ENCODE measurements around the gene GJB3. TPM values are rescaled to one million over a fixed set of nuclear protein-coding genes. Genes with fewer than 3 reads are reported as not detected.

GJB3 gene
- total RNA-seq, 1 experiment from 2014 or later = 23.1 TPM

DNA sequence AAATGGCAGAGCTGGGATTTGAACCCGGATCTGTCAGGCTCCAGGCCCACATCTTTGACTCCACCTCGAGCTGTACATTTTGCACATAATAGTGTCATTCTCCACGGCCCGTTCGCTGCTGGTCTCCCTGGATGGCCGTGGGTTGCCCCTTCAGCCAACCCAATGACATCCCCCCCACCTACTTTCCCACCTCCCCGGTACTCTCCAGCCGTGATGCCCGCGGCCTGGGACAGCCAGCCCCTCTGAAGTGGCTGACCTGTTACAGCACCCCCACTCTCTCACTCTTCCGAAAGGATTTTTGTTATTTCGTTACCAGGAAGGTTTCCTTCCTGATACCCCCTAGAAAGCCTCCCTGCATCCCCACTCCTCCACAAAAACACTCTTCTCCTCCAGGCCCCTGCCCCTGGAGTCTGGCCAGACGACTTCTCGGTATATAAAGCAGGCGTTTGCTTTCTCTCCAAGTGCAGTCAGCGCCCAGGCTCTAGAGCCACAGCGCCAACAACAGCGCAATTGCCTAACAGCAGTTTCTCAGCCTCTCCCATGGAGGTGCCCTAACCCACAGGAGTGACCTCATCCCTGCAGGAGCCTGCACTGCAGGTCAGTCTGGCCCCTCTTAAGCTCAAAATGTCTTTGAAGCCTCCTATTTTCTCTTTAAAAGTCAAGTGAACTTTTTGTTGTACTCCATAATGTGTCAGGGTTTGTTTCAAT lies 40.7 kb upstream of the GJB3 start:
- no TSS peak for BruUV-seq (replicated peaks)
- CTCF ChIA-PET = no interaction called here
- peaks cover 15% of the 10 kb centered on the region for H3K4me1 Mint-ChIP-seq (ENCODE audit: low read depth, unreplicated experiment)

DNA sequence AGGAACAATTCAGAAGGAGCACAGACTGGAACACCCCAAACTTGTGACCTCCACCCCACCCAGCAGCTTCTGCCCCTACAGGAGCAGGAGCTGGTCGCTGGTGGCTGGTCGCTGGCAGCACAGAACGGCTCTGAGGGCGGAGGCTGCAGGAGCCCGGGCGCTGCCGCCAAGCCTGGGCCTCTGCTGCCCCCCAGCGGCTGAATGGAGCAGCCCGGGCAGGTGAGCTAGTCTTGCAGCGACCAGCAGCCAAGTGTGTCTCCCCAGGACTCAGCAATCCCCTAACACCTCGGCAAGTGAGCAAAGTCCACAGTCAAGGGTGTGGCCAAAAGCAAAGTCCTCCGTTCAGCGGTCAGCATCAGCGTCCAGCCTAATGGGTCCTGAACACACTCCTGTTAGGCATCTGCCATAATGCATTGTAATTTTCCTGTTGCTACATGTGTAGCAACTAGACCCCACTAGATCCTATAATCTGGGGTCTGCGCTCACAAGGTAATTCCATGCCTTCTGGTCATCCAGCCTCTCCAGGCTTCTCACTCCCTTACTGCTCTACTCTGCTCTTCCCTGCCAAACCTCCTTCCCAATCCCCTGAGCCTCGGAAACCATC lies 38.2 kb upstream of the GJB3 start:
- no peaks in the 10 kb centered on the region for H3K9me3 Mint-ChIP-seq (ENCODE audit: low read depth, unreplicated experiment)
- TF ChIP-seq CTCF (IDR thresholded peaks at IDR 0.05; ENCODE audit: unreplicated experiment) = peak; percentile 94
- peaks cover 15% of the 10 kb centered on the region for H3K4me1 Mint-ChIP-seq (ENCODE audit: low read depth, unreplicated experiment)
- H3K27ac Mint-ChIP-seq (ENCODE audit: unreplicated experiment) = no peak overlapping the region
- H3K4me3 Mint-ChIP-seq (ENCODE audit: low read depth, unreplicated experiment) = no peak overlapping the region
- no TSS peak for BruUV-seq (replicated peaks)
- H3K27me3 Mint-ChIP-seq (ENCODE audit: unreplicated experiment) = no peaks in the 10 kb centered on the region
- DNase-seq = peak; percentile 95
- CTCF ChIA-PET = interaction anchor here (0.6 to 2.1 kb wide), 19 partner anchors 8 to 1007 kb away, joined by 3 to 10 read pairs (median 5); partner anchors contain the start of gene SMIM12
- H3K36me3 Mint-ChIP-seq (ENCODE audit: insufficient read depth, unreplicated experiment) = no peaks in the 10 kb centered on the region
- intact Hi-C loops (cut with micrococcal nuclease; ENCODE audit: unreplicated experiment) = loop anchor here (1.0 to 5.0 kb wide), 6 partner anchors 60 to 1110 kb away; no protein-coding TSS in a partner anchor

More for the DNA sequence above, 40.7 kb upstream of the GJB3 start:
- intact Hi-C loops (cut with micrococcal nuclease; ENCODE audit: unreplicated experiment) = loop anchor here (5.0 kb wide), 4 partner anchors 58 to 1108 kb away; no protein-coding TSS in a partner anchor
- TF ChIP-seq CTCF (IDR thresholded peaks at IDR 0.05; ENCODE audit: unreplicated experiment) = no peak
- Mint-ChIP-seq H3K27ac (ENCODE audit: unreplicated experiment) (no peak overlapping the region), H3K4me3 (ENCODE audit: low read depth, unreplicated experiment) (no peak overlapping the region), H3K9me3 (ENCODE audit: low read depth, unreplicated experiment) (no peaks in the 10 kb centered on the region), H3K36me3 (ENCODE audit: insufficient read depth, unreplicated experiment) (no peaks in the 10 kb centered on the region), H3K27me3 (ENCODE audit: unreplicated experiment) (peaks cover 22% of the 10 kb centered on the region)
- no peak for DNase-seq

DNA sequence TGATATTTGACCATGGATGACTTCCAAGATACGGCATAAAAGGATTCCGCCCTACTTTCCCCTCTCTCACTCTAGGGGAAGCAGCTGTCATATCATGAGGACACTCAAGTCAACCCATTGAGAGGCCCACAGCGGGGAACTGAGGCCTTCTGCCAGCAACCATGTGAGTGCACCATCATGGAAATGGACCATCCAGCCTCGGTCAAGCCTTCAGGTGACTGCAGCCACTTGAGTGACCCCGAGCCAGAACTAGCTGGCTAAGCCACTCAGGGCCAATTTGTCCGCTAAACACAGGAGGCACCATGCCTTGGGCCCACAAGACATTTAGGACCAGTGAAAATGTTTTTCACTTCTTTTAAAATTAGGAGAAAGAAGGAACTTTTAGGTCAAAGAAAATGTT lies 37.2 kb upstream of the GJB3 start:
- BruUV-seq (replicated peaks) = no TSS peak
- DNase-seq = no peak
- H3K4me3 Mint-ChIP-seq (ENCODE audit: low read depth, unreplicated experiment) = no peak overlapping the region
- no peaks in the 10 kb centered on the region for H3K27me3 Mint-ChIP-seq (ENCODE audit: unreplicated experiment)
- intact Hi-C loops (cut with micrococcal nuclease; ENCODE audit: unreplicated experiment) = loop anchor here (2.0 to 5.0 kb wide), 5 partner anchors 61 to 1111 kb away; no protein-coding TSS in a partner anchor
- TF ChIP-seq CTCF (IDR thresholded peaks at IDR 0.05; ENCODE audit: unreplicated experiment) = no peak
- H3K27ac Mint-ChIP-seq (ENCODE audit: unreplicated experiment) = no peak overlapping the region
- H3K36me3 Mint-ChIP-seq (ENCODE audit: insufficient read depth, unreplicated experiment) = no peaks in the 10 kb centered on the region
- no peaks in the 10 kb centered on the region for H3K9me3 Mint-ChIP-seq (ENCODE audit: low read depth, unreplicated experiment)
- CTCF ChIA-PET = interaction anchor here (1.5 to 2.1 kb wide), 4 partner anchors 36 to 284 kb away, joined by 4 to 9 read pairs (median 6); no protein-coding TSS in a partner anchor
- peaks cover 15% of the 10 kb centered on the region for H3K4me1 Mint-ChIP-seq (ENCODE audit: low read depth, unreplicated experiment)

DNA sequence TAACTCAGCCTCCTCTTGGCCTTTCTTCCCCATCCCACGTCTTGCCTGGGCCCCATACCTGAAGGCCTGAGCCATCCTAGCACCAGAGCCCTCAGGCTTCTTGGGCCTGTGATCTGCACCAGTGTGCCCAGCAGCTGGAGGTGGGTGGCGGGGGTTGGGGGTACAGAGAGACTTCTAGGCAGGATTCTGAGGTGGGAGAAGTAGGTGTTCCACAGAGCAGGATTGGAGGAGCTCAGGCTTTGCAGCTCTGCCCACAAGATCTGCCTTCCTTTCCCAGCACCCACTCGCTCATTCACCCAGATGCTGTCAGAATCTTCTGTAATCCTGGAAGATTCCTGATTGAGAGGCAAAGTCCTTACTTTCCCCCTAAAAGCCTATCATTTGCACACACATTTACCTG lies 36.2 kb upstream of the GJB3 start:
- DNase-seq = no peak
- Mint-ChIP-seq H3K9me3 (ENCODE audit: low read depth, unreplicated experiment) (no peaks in the 10 kb centered on the region), H3K27me3 (ENCODE audit: unreplicated experiment) (no peaks in the 10 kb centered on the region), H3K4me1 (ENCODE audit: low read depth, unreplicated experiment) (peaks cover 15% of the 10 kb centered on the region), H3K36me3 (ENCODE audit: insufficient read depth, unreplicated experiment) (no peaks in the 10 kb centered on the region), H3K4me3 (ENCODE audit: low read depth, unreplicated experiment) (no peak overlapping the region), H3K27ac (ENCODE audit: unreplicated experiment) (no peak overlapping the region)
- no peak for TF ChIP-seq CTCF (IDR thresholded peaks at IDR 0.05; ENCODE audit: unreplicated experiment)
- CTCF ChIA-PET = no interaction called here
- intact Hi-C loops (cut with micrococcal nuclease; ENCODE audit: unreplicated experiment) = loop anchor here (5.0 kb wide), 4 partner anchors 63 to 1113 kb away; no protein-coding TSS in a partner anchor
- BruUV-seq (replicated peaks) = no TSS peak
